Mesenchymal stem cell (in vitro differentiated cells and primary cell): ENCODE results near the gene FAF1.

ENCODE experiments used
- DNase-seq: peaks from one replicate; pipeline ENCODE4 v3.0.0-alpha.2; 2013
- H2AFZ ChIP-seq: one replicate; pipeline ENCODE4 v1.6.1; 2013; ENCODE audit warnings: low read depth, mild to moderate bottlenecking, control low read depth, inconsistent platforms, low read length, moderate library complexity
- H2AK5ac ChIP-seq: 2 replicates; pipeline ENCODE4 v1.6.1; 2013; ENCODE audit warnings: low read length, moderate library complexity, mild to moderate bottlenecking, inconsistent platforms; ENCODE audit not compliant: severe bottlenecking
- H2BK120ac ChIP-seq: one replicate; pipeline ENCODE4 v1.6.1; 2013; ENCODE audit warnings: low read depth, mild to moderate bottlenecking, inconsistent platforms, low read length, moderate library complexity
- H2BK12ac ChIP-seq, 2 experiments: one replicate each; pipeline ENCODE4 v1.6.1; 2013; ENCODE audit warnings: inconsistent platforms in 2 of 2, low read length in 2 of 2, mild to moderate bottlenecking in 2 of 2, moderate library complexity in 2 of 2, control low read depth in 1 of 2
- H2BK15ac ChIP-seq: one replicate; pipeline ENCODE4 v1.6.1; 2013; ENCODE audit warnings: mild to moderate bottlenecking, low read depth, inconsistent platforms; ENCODE audit not compliant: poor library complexity, severe bottlenecking
- H2BK5ac ChIP-seq: 2 replicates; pipeline ENCODE4 v1.6.1; 2013; ENCODE audit warnings: low read depth, mild to moderate bottlenecking, low read length, control low read depth, inconsistent platforms; ENCODE audit not compliant: poor library complexity, severe bottlenecking
- H3K14ac ChIP-seq, 2 experiments: one replicate each; pipeline ENCODE4 v1.6.1; 2013; ENCODE audit warnings: inconsistent platforms in 2 of 2, low read length in 2 of 2, control low read depth in 1 of 2, mild to moderate bottlenecking in 1 of 2, moderate library complexity in 1 of 2
- H3K18ac ChIP-seq, 2 experiments: one replicate each; pipeline ENCODE4 v1.6.1; 2013; ENCODE audit warnings: inconsistent platforms in 2 of 2, low read length in 2 of 2, control low read depth in 1 of 2, low read depth in 1 of 2, mild to moderate bottlenecking in 1 of 2
- H3K23ac ChIP-seq, 2 experiments: one replicate each; pipeline ENCODE4 v1.6.1; 2013; ENCODE audit warnings: inconsistent platforms in 2 of 2, low read length in 2 of 2, mild to moderate bottlenecking in 2 of 2, moderate library complexity in 2 of 2, control low read depth in 1 of 2
- H3K27ac ChIP-seq: 2 replicates; pipeline ENCODE4 v1.5.1; 2013; ENCODE audit warnings: mild to moderate bottlenecking, moderate library complexity, low read length, control low read depth, inconsistent platforms; ENCODE audit not compliant: poor library complexity, severe bottlenecking
- H3K27me3 ChIP-seq, 2 experiments: 2 replicates each; pipeline versions ENCODE4 v1.6.1 to v1.7.0; 2013; ENCODE audit warnings: low read length in 2 of 2, mild to moderate bottlenecking in 2 of 2, moderate library complexity in 2 of 2, control low read depth in 1 of 2, inconsistent platforms in 1 of 2; ENCODE audit not compliant: control insufficient read depth in 1 of 2, insufficient read depth in 1 of 2
- H3K36me3 ChIP-seq, 2 experiments: 2 replicates each; pipeline versions ENCODE4 v1.6.1 to v1.7.0; 2013; ENCODE audit warnings: low read length in 2 of 2, control low read depth in 1 of 2, inconsistent platforms in 1 of 2, low read depth in 1 of 2, mild to moderate bottlenecking in 1 of 2; ENCODE audit not compliant: insufficient read depth in 2 of 2, control insufficient read depth in 1 of 2
- H3K4ac ChIP-seq, 2 experiments: one replicate each; pipeline ENCODE4 v1.6.1; 2013; ENCODE audit warnings: inconsistent platforms in 2 of 2, low read length in 2 of 2, mild to moderate bottlenecking in 2 of 2, moderate library complexity in 2 of 2, control low read depth in 1 of 2, low read depth in 1 of 2
- H3K4me1 ChIP-seq: 2 replicates; pipeline ENCODE4 v1.6.1; 2013; ENCODE audit warnings: low read depth, low read length, control low read depth; ENCODE audit not compliant: control insufficient read depth, insufficient read depth
- H3K4me2 ChIP-seq: 2 replicates; pipeline ENCODE4 v1.6.1; 2013; ENCODE audit warnings: low read length, mild to moderate bottlenecking, inconsistent platforms; ENCODE audit not compliant: poor library complexity, severe bottlenecking
- H3K4me3 ChIP-seq, 2 experiments: 2 replicates each; pipeline versions ENCODE4 v1.5.1 to v1.7.0; 2013; ENCODE audit warnings: low read length in 2 of 2, mild to moderate bottlenecking in 2 of 2, control low read depth in 1 of 2, low read depth in 1 of 2; ENCODE audit not compliant: insufficient read depth in 1 of 2
- H3K79me1 ChIP-seq: replicated peaks from 2 replicates; pipeline ENCODE4 v1.6.1; 2013; ENCODE audit warnings: mild to moderate bottlenecking, control low read depth, low read length, inconsistent platforms; ENCODE audit not compliant: poor library complexity, severe bottlenecking
- H3K9ac ChIP-seq: 2 replicates; pipeline ENCODE4 v1.7.0; 2013; ENCODE audit warnings: mild to moderate bottlenecking, low read length, moderate library complexity
- H3K9me3 ChIP-seq: 2 replicates; pipeline ENCODE4 v1.7.0; 2013; ENCODE audit warnings: mild to moderate bottlenecking, low read length; ENCODE audit not compliant: control insufficient read depth
- H4K8ac ChIP-seq: one replicate; pipeline ENCODE4 v1.6.1; 2013; ENCODE audit warnings: inconsistent platforms, mild to moderate bottlenecking, low read length, moderate library complexity
- H4K91ac ChIP-seq: one replicate; pipeline ENCODE4 v1.6.1; 2013; ENCODE audit warnings: mild to moderate bottlenecking, low read length, inconsistent platforms
- WGBS: methylation state at CpG from one replicate; pipeline ENCODE4 v1.1.7; 2013; ENCODE audit warnings: mixed read lengths; 5-methylcytosine and 5-hydroxymethylcytosine counted together

Gene FAF1

DNA sequence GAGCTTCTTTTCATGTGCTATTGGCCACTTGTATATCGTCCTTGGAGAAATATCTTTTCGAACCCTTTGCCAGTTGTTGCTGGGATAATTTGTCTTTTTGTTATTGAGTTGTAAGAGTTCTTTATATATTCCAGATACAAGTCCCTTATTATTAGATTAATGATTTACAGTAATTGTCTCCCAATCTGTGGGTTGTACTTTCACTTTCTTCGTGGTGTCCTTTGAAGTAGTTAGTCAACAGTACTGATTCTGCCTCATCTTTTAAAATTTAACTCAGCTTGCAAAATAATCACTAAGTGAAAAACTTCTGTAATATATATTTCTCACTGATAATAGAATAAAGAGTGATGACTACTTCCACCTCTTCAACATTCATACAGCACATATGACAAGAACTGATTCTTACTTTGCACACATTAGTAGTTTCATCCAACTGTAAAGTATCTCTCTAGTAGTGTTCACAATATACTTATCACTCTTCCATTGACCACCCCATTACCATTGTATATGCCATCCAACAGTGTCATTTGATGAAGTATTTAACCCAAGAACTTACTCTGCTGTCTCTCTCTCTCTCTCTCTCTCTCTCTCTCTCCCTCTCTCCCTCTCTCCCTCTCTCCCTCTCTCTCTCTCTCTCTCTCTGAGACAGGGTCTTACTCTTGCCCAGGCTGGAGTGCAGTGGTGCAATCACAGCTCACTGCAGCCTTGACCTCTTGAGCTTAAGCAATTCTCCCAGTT, 432.6 kb downstream of the FAF1 start:
- Histone ChIP-seq H2BK5ac (no peak overlapping the region), H3K27ac (no peak overlapping the region), H2AK5ac (no peak overlapping the region), H3K4me3 (no peak overlapping the region), H2BK15ac (no peak overlapping the region), H3K4ac (no peak overlapping the region), H3K23ac (no peak overlapping the region), H2BK12ac (no peak overlapping the region), H4K8ac (no peak overlapping the region), H3K9ac (no peak overlapping the region), H3K14ac (no peak overlapping the region), H3K27me3 (no peaks in the 10 kb centered on the region), H3K4me2 (no peak overlapping the region), H3K18ac (no peak overlapping the region), H3K4me1 (peaks cover 4% of the 10 kb centered on the region), H3K79me1 (no peaks in the 10 kb centered on the region), H3K36me3 (peaks cover 3 to 14% of the 10 kb centered on the region in 2 experiments), H2AFZ (no peak overlapping the region), H4K91ac (no peak overlapping the region), H2BK120ac (no peak overlapping the region), H3K9me3 (no peaks in the 10 kb centered on the region)
- DNase-seq, result no peak
- WGBS, result 100% methylated on average over 1 of the region's 3 CpGs

DNA sequence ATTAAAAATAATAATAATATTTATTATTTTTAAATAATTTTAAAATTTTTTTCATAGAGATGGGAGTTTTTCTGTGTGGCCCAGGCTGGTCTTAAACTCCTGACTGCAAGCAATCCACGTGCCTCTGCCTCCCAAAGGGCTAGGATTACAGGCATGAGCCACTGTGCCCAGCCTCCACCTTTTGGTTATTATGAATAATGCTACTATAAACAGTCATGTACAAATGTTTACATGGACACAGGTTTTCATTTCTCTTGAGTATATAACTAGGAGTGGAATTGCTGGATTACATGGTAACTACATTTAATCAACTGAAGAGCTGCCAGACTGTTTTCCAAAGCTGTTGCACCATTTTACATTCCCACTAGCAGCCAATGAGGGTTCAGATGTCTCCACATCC, 433.6 kb downstream of the FAF1 start:
- Histone ChIP-seq H3K4me3 (no peak overlapping the region), H3K79me1 (no peaks in the 10 kb centered on the region), H3K14ac (no peak overlapping the region), H3K4me2 (no peak overlapping the region), H4K8ac (no peak overlapping the region), H3K9me3 (no peaks in the 10 kb centered on the region), H3K18ac (no peak overlapping the region), H2BK5ac (no peak overlapping the region), H3K4me1 (peaks cover 4% of the 10 kb centered on the region), H4K91ac (no peak overlapping the region), H2AFZ (no peak overlapping the region), H3K9ac (no peak overlapping the region), H2BK15ac (no peak overlapping the region), H2BK12ac (no peak overlapping the region), H3K23ac (no peak overlapping the region), H3K27me3 (no peaks in the 10 kb centered on the region), H3K4ac (no peak overlapping the region), H3K27ac (no peak overlapping the region), H2BK120ac (no peak overlapping the region), H3K36me3 (peaks cover 3 to 16% of the 10 kb centered on the region in 2 experiments), H2AK5ac (no peak overlapping the region)
- no CpG with 5 or more reads among the region's 1 CpG for WGBS
- no peak for DNase-seq

DNA sequence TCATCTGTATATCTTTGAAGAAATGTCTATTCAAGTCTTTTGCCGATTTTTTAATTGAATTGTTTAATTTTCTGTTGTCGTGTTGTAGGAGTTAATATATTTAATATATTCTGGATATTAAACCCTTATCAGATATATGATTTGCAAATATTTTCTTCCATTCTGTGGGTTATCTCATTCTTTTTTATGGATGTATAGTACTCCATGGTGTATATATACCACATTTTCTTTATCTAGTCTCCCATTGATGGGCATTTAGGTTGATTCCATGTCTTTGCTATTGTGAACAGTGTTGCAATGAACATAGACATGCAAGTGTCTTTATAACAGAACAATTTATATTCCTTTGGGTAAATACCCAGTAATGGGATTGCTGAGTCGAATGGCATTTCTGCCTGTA, 436.5 kb downstream of the FAF1 start:
- Histone ChIP-seq H3K27me3 (no peaks in the 10 kb centered on the region), H2BK12ac (no peak overlapping the region), H3K4me2 (no peak overlapping the region), H2BK5ac (no peak overlapping the region), H3K36me3 (peaks cover 3 to 11% of the 10 kb centered on the region in 2 experiments), H3K23ac (no peak overlapping the region), H2AK5ac (no peak overlapping the region), H3K9ac (no peak overlapping the region), H3K27ac (no peak overlapping the region), H3K14ac (no peak overlapping the region), H4K91ac (no peak overlapping the region), H3K4me3 (no peak overlapping the region), H4K8ac (no peak overlapping the region), H2BK15ac (no peak overlapping the region), H3K18ac (no peak overlapping the region), H3K79me1 (no peaks in the 10 kb centered on the region), H2AFZ (no peak overlapping the region), H3K4ac (no peak overlapping the region), H3K9me3 (no peaks in the 10 kb centered on the region), H3K4me1 (peaks cover 4% of the 10 kb centered on the region), H2BK120ac (no peak overlapping the region)
- no peak for DNase-seq
- 100% methylated on average over 1 of the region's 3 CpGs for WGBS

DNA sequence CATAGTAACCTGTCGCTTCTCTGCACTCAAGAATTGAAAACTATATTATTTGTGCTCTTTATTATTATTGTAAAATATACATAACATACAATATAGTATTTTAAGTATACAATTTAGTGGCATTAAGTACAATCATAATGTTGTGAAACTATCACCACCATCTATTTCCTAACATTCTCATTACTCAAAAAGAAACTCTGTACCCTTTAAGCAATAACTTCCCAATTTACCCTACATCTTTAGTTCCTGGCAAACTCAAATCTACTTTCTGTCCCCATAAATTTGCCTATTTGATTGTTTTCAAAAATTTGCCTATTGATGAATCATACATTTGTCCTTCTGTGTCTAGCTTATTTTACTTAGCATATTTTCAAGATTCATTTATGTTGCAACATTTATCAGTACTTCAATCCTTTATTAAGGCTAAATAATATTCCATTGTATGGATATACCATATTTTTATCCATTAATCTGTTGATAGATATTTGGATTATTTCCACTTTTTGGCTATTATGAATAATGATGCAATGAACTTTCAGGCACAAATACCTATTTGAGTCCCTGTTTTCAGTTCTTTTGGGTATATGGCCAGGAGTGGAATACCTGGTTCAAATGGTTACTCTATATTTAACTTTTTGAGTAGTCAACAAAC, 437.2 kb downstream of the FAF1 start:
- Histone ChIP-seq H2BK5ac (no peak overlapping the region), H3K4me3 (no peak overlapping the region), H2BK12ac (no peak overlapping the region), H3K9ac (no peak overlapping the region), H2AK5ac (no peak overlapping the region), H2BK15ac (no peak overlapping the region), H3K18ac (no peak overlapping the region), H3K4ac (no peak overlapping the region), H3K27me3 (no peaks in the 10 kb centered on the region), H3K4me1 (peaks cover 4% of the 10 kb centered on the region), H4K91ac (no peak overlapping the region), H3K23ac (no peak overlapping the region), H3K27ac (no peak overlapping the region), H4K8ac (no peak overlapping the region), H3K4me2 (no peak overlapping the region), H3K79me1 (no peaks in the 10 kb centered on the region), H2BK120ac (no peak overlapping the region), H3K14ac (no peak overlapping the region), H3K36me3 (peaks cover 3 to 10% of the 10 kb centered on the region in 2 experiments), H2AFZ (no peak overlapping the region), H3K9me3 (no peaks in the 10 kb centered on the region)
- DNase-seq, result no peak
- no CpG with 5 or more reads among the region's 1 CpG for WGBS
